GM23338 (cell line): ENCODE measurements around the gene FCHSD2. TPM values are rescaled to one million over a fixed set of nuclear protein-coding genes. Genes with fewer than 3 reads are reported as not detected.

ENCODE experiments used
- ATAC-seq: fragments of 200-7000 bp; cut with Tn5 transposase; 3 replicates; pipeline ENCODE4 v1.9.1; 2020
- DNase-seq: peaks from one replicate; pipeline ENCODE4 v3.0.0-alpha.2; 2015; ENCODE audit warnings: low spot score
- H2AFZ ChIP-seq: fragments of 200-600 bp; sonication (generic); 2 replicates; pipeline ENCODE4 v1.8.0; 2016; ENCODE audit warnings: antibody characterized with exemption, mild to moderate bottlenecking, moderate library complexity
- H3F3A ChIP-seq: fragments of 200-600 bp; sonication (generic); replicated peaks from 2 replicates; pipeline ENCODE4 v1.8.0; 2017; ENCODE audit warnings: antibody characterized with exemption, mixed run types, low read depth
- H3K27ac ChIP-seq: fragments of 200-600 bp; sonication (generic); 2 replicates; pipeline ENCODE4 v1.6.1; 2016; ENCODE audit warnings: low read depth
- H3K27me3 ChIP-seq: fragments of 200-600 bp; sonication (generic); 2 replicates; pipeline ENCODE4 v1.8.0; 2016; ENCODE audit warnings: mild to moderate bottlenecking, mixed run types, moderate library complexity; ENCODE audit not compliant: insufficient read depth
- H3K36me3 ChIP-seq: fragments of 200-600 bp; sonication (generic); 2 replicates; pipeline ENCODE4 v1.8.0; 2016; ENCODE audit warnings: mild to moderate bottlenecking; ENCODE audit not compliant: insufficient read depth
- H3K4me1 ChIP-seq: fragments of 200-600 bp; sonication (generic); 2 replicates; pipeline ENCODE4 v1.8.0; 2016; ENCODE audit warnings: mild to moderate bottlenecking, moderate library complexity; ENCODE audit not compliant: insufficient read depth
- H3K4me2 ChIP-seq: fragments of 200-600 bp; sonication (generic); 2 replicates; pipeline ENCODE4 v1.7.1; 2017; ENCODE audit warnings: mixed run types
- H3K4me3 ChIP-seq: fragments of 200-600 bp; sonication (generic); 2 replicates; pipeline ENCODE4 v1.6.1; 2016; ENCODE audit warnings: mixed run types
- H3K79me2 ChIP-seq: fragments of 200-600 bp; sonication (generic); replicated peaks from 2 replicates; pipeline ENCODE4 v1.8.0; 2017; ENCODE audit warnings: mild to moderate bottlenecking; ENCODE audit not compliant: insufficient read depth
- H3K9me2 ChIP-seq: fragments of 200-600 bp; sonication (generic); 2 replicates; pipeline ENCODE4 v1.8.0; 2017; ENCODE audit not compliant: insufficient read depth
- H4K20me1 ChIP-seq: fragments of 200-600 bp; sonication (generic); replicated peaks from 2 replicates; pipeline ENCODE4 v1.8.0; 2017; ENCODE audit warnings: mild to moderate bottlenecking; ENCODE audit not compliant: insufficient read depth
- H3K27ac Mint-ChIP-seq: 2 replicates; pipeline ENCODE4 v1.8.0; 2020; ENCODE audit warnings: inconsistent platforms, mild to moderate bottlenecking, moderate library complexity, mixed read lengths
- H3K27me3 Mint-ChIP-seq: 3 replicates; pipeline ENCODE4 v1.8.0; 2022; ENCODE audit warnings: low read depth, mild to moderate bottlenecking, moderate library complexity, mixed read lengths, inconsistent platforms; ENCODE audit not compliant: insufficient read depth, poor library complexity
- H3K36me3 Mint-ChIP-seq: 3 replicates; pipeline ENCODE4 v1.8.0; 2021; ENCODE audit warnings: low read depth, mild to moderate bottlenecking, inconsistent platforms, moderate library complexity, mixed read lengths
- H3K4me1 Mint-ChIP-seq: 3 replicates; pipeline ENCODE4 v1.8.0; 2020; ENCODE audit warnings: mild to moderate bottlenecking, inconsistent platforms, mixed read lengths
- H3K4me3 Mint-ChIP-seq: 3 replicates; pipeline ENCODE4 v1.8.0; 2021; ENCODE audit warnings: moderate library complexity, mild to moderate bottlenecking, inconsistent platforms, mixed read lengths
- H3K9me3 Mint-ChIP-seq: 3 replicates; pipeline ENCODE4 v1.8.0; 2020; ENCODE audit warnings: moderate library complexity, mild to moderate bottlenecking, inconsistent platforms, mixed read lengths
- CTCF ChIP-seq, 2 experiments: fragments of 200-600 bp in 1 of 2; sonication (generic) in 1 of 2; conservative IDR thresholded peaks; 2 replicates each; pipeline versions ENCODE4 v1.5.1 to v1.6.1; 2016 to 2017; ENCODE audit warnings: antibody characterized with exemption in 2 of 2, low read depth in 2 of 2, mild to moderate bottlenecking in 2 of 2, moderate library complexity in 1 of 2
- EZH2 ChIP-seq: fragments of 200-600 bp; sonication (generic); IDR thresholded peaks from one replicate; pipeline ENCODE4 v1.8.0; 2017; ENCODE audit warnings: antibody characterized with exemption, mild to moderate bottlenecking, low read depth; ENCODE audit not compliant: unreplicated experiment
- EZH2phosphoT487 ChIP-seq: fragments of 200-600 bp; sonication (generic); IDR thresholded peaks from one replicate; pipeline ENCODE4 v1.8.1; 2018; ENCODE audit warnings: antibody characterized with exemption; ENCODE audit not compliant: unreplicated experiment
- POLR2AphosphoS5 ChIP-seq: IDR thresholded peaks from 2 replicates; pipeline ENCODE4 v1.6.1; 2016; ENCODE audit warnings: antibody characterized with exemption, low read depth
- ZNF462 ChIP-seq: fragments of 250-450 bp; sonication (Bioruptor Pico); IDR thresholded peaks from 2 replicates; pipeline ENCODE4 v1.5.0; 2020; ENCODE audit warnings: mild to moderate bottlenecking, moderate library complexity
- polyA plus RNA-seq: library from polyadenylated mRNA; unstranded; fragments of >200 nt; fragmentation: Nextera tagmentation; extraction: Ambion mirVana; gene quantifications from 2 replicates; pipeline ENCODE4 v1.2.1, GENCODE V29; 2016
- total RNA-seq: library from RNA; depleted of rRNA; stranded (reverse); fragments of >200 nt; shearing (Covaris generic); gene quantifications from 2 replicates; pipeline ENCODE4 v1.2.3, GENCODE V29; 2014
- TF ChIP-seq, protein P1 (sequence below): IDR thresholded peaks from 2 replicates; pipeline ENCODE4 v1.6.1; 2016; ENCODE audit warnings: antibody characterized with exemption

FCHSD2 gene
- total and polyA plus RNA-seq, 2 experiments from 2014 or later: 3.6 to 5.2 TPM

DNA sequence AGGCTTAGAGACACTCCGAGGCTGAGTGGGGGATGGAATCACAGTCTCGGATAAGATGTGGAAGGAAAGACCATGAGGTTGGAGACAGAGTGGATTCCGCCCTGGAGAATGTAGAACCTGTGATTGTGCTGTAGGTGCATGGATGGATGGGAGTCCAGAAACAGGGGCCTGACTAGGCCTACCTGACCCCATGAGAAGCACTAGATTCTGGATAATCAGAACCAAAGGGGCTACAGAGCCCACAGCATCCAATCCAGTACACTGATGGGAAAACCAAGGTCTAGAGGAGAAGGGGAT, 32.3 kb upstream of the FCHSD2 start:
- H3K27ac ChIP-seq: no peak overlapping the region
- Mint-ChIP-seq H3K4me3 (no peak overlapping the region), H3K27ac (no peak overlapping the region), H3K36me3 (no peaks in the 10 kb centered on the region), H3K27me3 (peaks cover 6% of the 10 kb centered on the region), H3K4me1 (peaks cover 5% of the 10 kb centered on the region), H3K9me3 (no peaks in the 10 kb centered on the region)
- no peak overlapping the region for H2AFZ ChIP-seq
- H3K79me2 ChIP-seq: no peaks in the 10 kb centered on the region
- no peaks in the 10 kb centered on the region for H3F3A ChIP-seq
- H3K36me3 ChIP-seq: no peaks in the 10 kb centered on the region
- no peaks in the 10 kb centered on the region for H3K9me2 ChIP-seq
- H3K27me3 ChIP-seq: no peaks in the 10 kb centered on the region
- no peak overlapping the region for H3K4me3 ChIP-seq
- H3K4me1 ChIP-seq: no peaks in the 10 kb centered on the region
- no peak for ATAC-seq
- TF ChIP-seq, protein P1, sequence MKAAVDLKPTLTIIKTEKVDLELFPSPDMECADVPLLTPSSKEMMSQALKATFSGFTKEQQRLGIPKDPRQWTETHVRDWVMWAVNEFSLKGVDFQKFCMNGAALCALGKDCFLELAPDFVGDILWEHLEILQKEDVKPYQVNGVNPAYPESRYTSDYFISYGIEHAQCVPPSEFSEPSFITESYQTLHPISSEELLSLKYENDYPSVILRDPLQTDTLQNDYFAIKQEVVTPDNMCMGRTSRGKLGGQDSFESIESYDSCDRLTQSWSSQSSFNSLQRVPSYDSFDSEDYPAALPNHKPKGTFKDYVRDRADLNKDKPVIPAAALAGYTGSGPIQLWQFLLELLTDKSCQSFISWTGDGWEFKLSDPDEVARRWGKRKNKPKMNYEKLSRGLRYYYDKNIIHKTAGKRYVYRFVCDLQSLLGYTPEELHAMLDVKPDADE: no peak
- TF ChIP-seq ZNF462: no peak
- no peak for TF ChIP-seq POLR2AphosphoS5
- no peak for TF ChIP-seq CTCF (conservative IDR thresholded peaks at IDR 0.05; ENCODE audit: low read depth in 2 of 2)
- TF ChIP-seq EZH2phosphoT487: no peak
- no peak for TF ChIP-seq EZH2
- no peak for DNase-seq
- H3K4me2 ChIP-seq: no peak overlapping the region
- no peaks in the 10 kb centered on the region; the same call in 1 of the 2 replicates for H4K20me1 ChIP-seq
